Measurements from ENCODE around the gene ELOVL6. TPM values are rescaled to one million over a fixed set of nuclear protein-coding genes. Genes with fewer than 3 reads are reported as not detected.
A peak's percentile ranks its signal among the peaks of the same experiment; 100 is the strongest.

ELOVL6 gene
- total and polyA plus RNA-seq, 2 of the 4 experiments (the other 2 are of a cell fraction) = 17.9 to 19.0 TPM

DNA sequence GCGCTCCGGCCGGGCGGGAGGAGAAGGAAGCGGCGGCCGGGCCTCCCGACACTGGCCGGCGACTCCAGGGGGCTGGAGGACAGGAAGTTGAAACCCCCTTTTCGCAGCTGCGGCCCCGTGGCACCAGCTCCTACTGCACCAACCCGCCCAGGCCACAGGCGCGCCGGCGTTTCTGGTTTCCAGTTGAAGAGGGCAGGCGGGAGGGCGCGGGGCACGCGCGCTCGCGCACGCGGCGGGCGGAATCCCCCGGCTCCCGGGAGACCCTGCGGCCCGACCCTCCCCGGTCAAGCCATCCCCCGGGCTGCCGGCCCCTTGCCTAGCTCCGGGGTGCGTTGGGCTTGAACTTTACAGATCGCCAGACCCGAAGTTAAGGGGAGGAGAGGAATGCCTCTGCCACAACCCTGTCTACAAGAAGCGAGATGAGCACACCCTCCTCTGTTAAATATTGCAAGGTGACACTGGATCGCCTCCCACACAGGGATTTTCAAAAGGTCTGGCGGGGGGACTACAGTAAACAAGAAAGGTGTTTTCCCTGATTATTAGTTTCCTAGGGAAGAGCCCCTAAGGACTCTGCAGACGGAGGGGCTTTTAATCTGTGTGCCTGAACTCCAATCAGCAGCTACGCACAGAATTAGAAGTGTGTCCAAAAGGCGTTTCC is 1.4 kb downstream of the ELOVL6 start (continued):
- no peak for TF ChIP-seq CHD1 (IDR thresholded peaks at IDR 0.05; ENCODE audit: low read depth, low read length)

DNA sequence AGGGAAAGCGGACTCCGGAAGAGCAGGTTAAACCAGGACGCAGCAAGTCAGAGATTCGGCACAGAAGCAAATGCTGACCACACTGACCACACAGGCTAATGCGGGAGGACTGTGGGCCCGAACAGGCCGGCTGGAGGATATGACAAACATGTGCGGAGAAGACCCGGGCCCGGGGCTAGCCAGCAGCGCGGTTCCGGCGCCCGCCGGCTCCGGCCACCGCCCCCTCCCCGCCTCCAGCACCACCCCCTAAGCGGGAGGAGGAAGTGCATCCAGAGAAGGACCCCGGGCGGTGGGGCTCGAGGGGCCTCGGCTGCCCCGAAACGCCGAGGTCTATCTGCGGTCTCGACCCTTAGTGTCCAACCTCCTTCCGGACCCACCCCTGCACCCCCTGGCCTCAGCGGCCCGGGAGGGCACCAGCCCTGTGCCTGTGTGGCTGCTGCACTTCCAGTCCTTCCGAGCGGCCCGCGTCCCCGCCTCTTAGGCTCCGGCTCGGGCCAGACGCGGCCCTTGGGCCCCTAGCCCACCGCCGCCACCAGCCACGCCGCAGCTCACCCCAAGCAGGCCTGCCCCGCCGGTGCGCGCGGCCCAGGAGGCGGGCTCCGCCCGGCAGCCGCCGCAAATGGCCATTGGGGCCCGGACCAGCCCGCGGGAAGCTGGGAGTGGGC is 2.1 kb downstream of the ELOVL6 start:
- 1% methylated on average over 27 of the region's 58 CpGs; no CpG with 5 or more reads in 1 of the 2 experiments for whole genome bisulfite sequencing, 2 experiments (ENCODE audit: extremely low coverage in 2 of 2, insufficient read length in 1 of 2)
- BruUV-seq (replicated peaks) = no TSS peak
- H2BK5ac ChIP-seq (ENCODE audit: low read depth, low read length, poor library complexity, severe bottlenecking) = peak overlapping the region; percentile 61
- no peaks in the 10 kb centered on the region for H3K4me1 ChIP-seq (ENCODE audit: control insufficient read depth, insufficient read depth, low read length)
- POLR2A ChIA-PET (ENCODE audit: unreplicated experiment) = interaction anchor here (0.8 kb wide), 1 partner anchor 314 kb away, joined by 3 read pairs; no protein-coding TSS in a partner anchor
- H3K36me3 ChIP-seq (ENCODE audit: control insufficient read depth, insufficient read depth, low read length) = no peaks in the 10 kb centered on the region
- H2BK120ac ChIP-seq (ENCODE audit: low read depth, low read length) = peak overlapping the region; percentile 51
- peak; percentile 53 for ATAC-seq (ENCODE audit: low read depth)
- peak overlapping the region; percentile 63; the same call in 1 of the 2 replicates for H3K14ac ChIP-seq (replicated peaks; ENCODE audit: low read depth, low read length)
- no peak overlapping the region for H2BK15ac ChIP-seq (ENCODE audit: low read depth, low read length)
- peak overlapping the region; percentile 22; the same call in 1 of the 2 replicates for H3K18ac ChIP-seq (ENCODE audit: low read depth, low read length)
- CTCF ChIA-PET = interaction anchor here (1.1 kb wide), 1 partner anchor 128 kb away, joined by 3 read pairs; no protein-coding TSS in a partner anchor
- H3K27me3 ChIP-seq (ENCODE audit: control insufficient read depth, insufficient read depth, low read length) = no peaks in the 10 kb centered on the region
- no peaks in the 10 kb centered on the region for H3K9me3 ChIP-seq (ENCODE audit: control insufficient read depth, insufficient read depth, low read length)
- peak overlapping the region; percentile 29; the same call in 1 of the 2 replicates for H3K56ac ChIP-seq (ENCODE audit: extremely low read depth, insufficient read depth, low read length)
- H4K20me1 ChIP-seq (ENCODE audit: insufficient read depth, low read length) = no peaks in the 10 kb centered on the region
- H4K5ac ChIP-seq (ENCODE audit: low read depth, low read length) = peak overlapping the region; percentile 51
- H3K4ac ChIP-seq (ENCODE audit: low read depth, low read length) = peak overlapping the region; percentile 83
- peak overlapping the region; percentile 69 for H3K27ac ChIP-seq (ENCODE audit: insufficient read depth, low read length)
- intact Hi-C loops (cut with micrococcal nuclease) (loop anchor here (2.0 to 5.0 kb wide), 3 partner anchors 36 to 316 kb away; no protein-coding TSS in a partner anchor), in situ Hi-C loops (cut with MboI; ENCODE audit: low sequenced_read_pairs) (no loop called here), dilution Hi-C loops (cut with HindIII; ENCODE audit: low sequenced_read_pairs, unreplicated experiment) (no loop called here)
- H2AFZ ChIP-seq (replicated peaks; ENCODE audit: low read length, poor library complexity) = peak overlapping the region; percentile 84
- DNase-seq = peak; percentile 32
- peak overlapping the region; percentile 76 for H3K4me3 ChIP-seq (ENCODE audit: insufficient read depth, low read depth, low read length)
- peaks cover 17 to 27% of the 10 kb centered on the region in 2 experiments for H3K79me1 ChIP-seq (ENCODE audit: low read depth in 1 of 2, low read length in 2 of 2)
- H3K4me2 ChIP-seq (ENCODE audit: low read depth, low read length) = peak overlapping the region; percentile 84
- TF ChIP-seq MAZ (IDR thresholded peaks at IDR 0.05; ENCODE audit: borderline replicate concordance, low read depth, low read length) (peak; percentile 23; the same call in 1 of the 2 replicates), NFE2L2 (IDR thresholded peaks at IDR 0.05; ENCODE audit: low read depth, low read length) (no peak)
- peak overlapping the region; percentile 29; the same call in 1 of the 2 replicates for H2AK5ac ChIP-seq (ENCODE audit: low read depth, low read length)
- H2AK9ac ChIP-seq (replicated peaks; ENCODE audit: low read depth, low read length, poor library complexity) = peak overlapping the region; percentile 66
- H2BK20ac ChIP-seq (ENCODE audit: low read depth, low read length) = no peak overlapping the region
- H4K91ac ChIP-seq (ENCODE audit: insufficient read depth, low read depth, low read length) = peak overlapping the region; percentile 68
- no peaks in the 10 kb centered on the region for H3K9me1 ChIP-seq (ENCODE audit: insufficient read depth, low read length)
- peak overlapping the region; percentile 86 for H3K23ac ChIP-seq (ENCODE audit: low read depth, low read length)
- peak overlapping the region; percentile 76 for H3K9ac ChIP-seq (ENCODE audit: low read depth, low read length)
- H4K8ac ChIP-seq (ENCODE audit: low read depth in 2 of 2, low read length in 2 of 2) = peak overlapping the region; percentile 11 to 86; a peak in 3 of 4 replicates
